ENCODE measurements around the gene MORN5.

DNA sequence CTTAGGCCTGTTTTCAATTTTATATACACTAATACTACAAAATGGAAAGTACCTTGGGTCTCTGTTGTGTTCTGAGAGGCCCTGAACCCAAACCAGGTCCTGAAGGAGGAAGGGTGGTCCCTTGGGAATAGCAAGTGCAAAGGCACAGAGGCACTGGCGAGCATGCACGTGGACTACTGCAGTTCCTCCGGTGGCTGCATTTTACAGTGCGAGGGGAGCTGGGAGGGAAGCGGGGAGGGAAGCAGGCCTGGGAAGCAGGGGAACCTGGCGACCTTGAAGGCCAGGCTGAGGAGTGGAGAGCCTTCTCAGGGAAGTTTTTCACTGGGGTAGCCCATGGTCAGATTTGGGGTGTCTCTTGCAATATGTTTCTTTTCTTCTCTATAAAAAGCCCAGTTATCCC, 33.9 kb downstream of the MORN5 start:
- TF ChIP-seq JUND (IDR thresholded peaks at IDR 0.05), result no peak
- TF ChIP-seq RXRA (IDR thresholded peaks at IDR 0.05), result no peak
- no peak for TF ChIP-seq EGR1 (IDR thresholded peaks at IDR 0.05; ENCODE audit: low read depth in 2 of 2)
- TF ChIP-seq, protein P1, sequence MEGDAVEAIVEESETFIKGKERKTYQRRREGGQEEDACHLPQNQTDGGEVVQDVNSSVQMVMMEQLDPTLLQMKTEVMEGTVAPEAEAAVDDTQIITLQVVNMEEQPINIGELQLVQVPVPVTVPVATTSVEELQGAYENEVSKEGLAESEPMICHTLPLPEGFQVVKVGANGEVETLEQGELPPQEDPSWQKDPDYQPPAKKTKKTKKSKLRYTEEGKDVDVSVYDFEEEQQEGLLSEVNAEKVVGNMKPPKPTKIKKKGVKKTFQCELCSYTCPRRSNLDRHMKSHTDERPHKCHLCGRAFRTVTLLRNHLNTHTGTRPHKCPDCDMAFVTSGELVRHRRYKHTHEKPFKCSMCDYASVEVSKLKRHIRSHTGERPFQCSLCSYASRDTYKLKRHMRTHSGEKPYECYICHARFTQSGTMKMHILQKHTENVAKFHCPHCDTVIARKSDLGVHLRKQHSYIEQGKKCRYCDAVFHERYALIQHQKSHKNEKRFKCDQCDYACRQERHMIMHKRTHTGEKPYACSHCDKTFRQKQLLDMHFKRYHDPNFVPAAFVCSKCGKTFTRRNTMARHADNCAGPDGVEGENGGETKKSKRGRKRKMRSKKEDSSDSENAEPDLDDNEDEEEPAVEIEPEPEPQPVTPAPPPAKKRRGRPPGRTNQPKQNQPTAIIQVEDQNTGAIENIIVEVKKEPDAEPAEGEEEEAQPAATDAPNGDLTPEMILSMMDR (IDR thresholded peaks at IDR 0.05; ENCODE audit: low read depth, low read length, missing input control), result no peak

Measured in liver (tissue), 3 donors.